AG09319 (cell line): Measurements from ENCODE around the gene MAPKAPK2.

Source experiments
- DNase-seq: peaks from one replicate; pipeline ENCODE4 v3.0.0-alpha.2; 2010; ENCODE audit warnings: low read depth; ENCODE audit errors: extremely low read depth
- CTCF ChIP-seq: IDR thresholded peaks from 2 replicates; pipeline ENCODE4 v1.5.1; 2011; ENCODE audit warnings: low read depth, mild to moderate bottlenecking, inconsistent platforms, low read length, moderate library complexity

MAPKAPK2 gene

GRCh38 chr1:206705191-206705590 is 20.5 kb downstream of the MAPKAPK2 start:
- TF ChIP-seq CTCF = no peak
- DNase-seq = no peak

- no peak for TF ChIP-seq CTCF
- DNase-seq = no peak
Observed at GRCh38 chr1:206705726-206706297, 21.1 kb downstream of the MAPKAPK2 start.

DNA sequence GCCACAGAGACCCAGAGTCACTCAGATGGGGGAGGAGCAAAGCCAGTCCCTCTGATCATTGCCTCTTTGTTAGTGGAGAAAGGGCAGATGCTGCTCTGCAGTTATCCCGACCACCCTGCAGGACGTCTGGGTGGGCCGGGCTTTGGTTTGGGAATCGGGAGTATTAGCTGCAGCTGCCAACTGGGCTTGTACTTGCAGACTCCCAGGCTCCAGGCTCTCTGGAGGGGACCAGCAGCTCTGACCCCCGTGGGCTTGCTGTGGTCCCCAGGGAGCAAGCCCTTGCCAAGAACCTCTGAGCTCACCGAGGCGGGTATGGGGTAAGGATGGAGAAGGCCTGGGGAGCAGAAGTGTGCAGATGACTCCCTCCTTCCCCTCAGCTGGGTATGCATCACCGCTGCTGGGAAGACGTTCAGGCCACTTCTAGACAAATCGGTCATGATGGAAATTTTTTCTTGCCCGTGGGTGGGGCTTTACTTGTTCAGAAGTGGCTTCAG is 21.6 kb downstream of the MAPKAPK2 start:
- DNase-seq = no peak
- TF ChIP-seq CTCF = no peak

DNA sequence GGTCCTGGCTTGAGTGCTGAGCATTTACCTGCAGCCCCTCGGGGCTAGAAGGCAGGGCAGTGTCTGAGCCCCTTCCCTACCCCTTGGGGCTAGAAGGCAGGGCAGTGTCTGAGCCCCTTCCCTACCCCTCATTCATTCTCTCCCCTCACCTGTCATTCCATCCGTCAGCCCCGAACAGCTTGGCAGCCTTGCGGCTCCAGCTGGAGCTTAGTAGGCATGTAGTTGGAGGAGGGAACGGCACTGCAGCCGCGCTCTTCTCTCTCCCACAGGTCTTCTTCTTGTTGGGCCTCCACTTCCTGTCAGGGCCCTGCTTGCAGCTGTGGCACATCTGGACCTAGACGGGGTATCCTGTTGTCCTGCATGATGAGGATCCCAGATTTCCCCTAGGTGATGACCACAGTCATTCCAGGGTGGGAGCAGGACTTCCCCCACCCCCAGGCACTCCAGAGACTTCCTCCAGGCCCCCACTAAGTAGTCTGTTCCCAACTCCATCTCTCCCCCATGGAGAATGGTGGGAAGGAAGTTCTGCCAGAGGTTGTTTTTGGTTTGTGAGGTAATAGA is 22.2 kb downstream of the MAPKAPK2 start:
- no peak for DNase-seq
- no peak for TF ChIP-seq CTCF

DNA sequence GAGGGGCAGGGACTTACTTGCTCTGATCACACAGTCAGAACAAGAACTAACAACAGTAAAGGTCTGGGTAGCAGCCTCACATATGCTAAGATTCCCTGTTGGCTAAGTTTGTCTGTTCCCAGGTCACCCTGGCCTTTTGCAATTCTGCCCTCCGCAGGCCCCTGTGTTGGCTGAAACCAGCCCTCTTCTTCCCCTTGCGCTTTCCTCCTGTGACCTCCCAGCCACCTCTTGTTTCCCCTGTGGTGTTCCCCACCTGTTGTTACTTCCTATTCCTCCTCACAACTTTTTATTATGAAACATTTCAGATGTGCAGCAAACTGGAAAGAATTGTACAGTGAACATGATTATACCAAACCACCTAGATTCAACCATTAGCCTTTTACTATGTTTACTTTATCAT is 23.4 kb downstream of the MAPKAPK2 start:
- no peak for TF ChIP-seq CTCF
- DNase-seq = no peak

DNA sequence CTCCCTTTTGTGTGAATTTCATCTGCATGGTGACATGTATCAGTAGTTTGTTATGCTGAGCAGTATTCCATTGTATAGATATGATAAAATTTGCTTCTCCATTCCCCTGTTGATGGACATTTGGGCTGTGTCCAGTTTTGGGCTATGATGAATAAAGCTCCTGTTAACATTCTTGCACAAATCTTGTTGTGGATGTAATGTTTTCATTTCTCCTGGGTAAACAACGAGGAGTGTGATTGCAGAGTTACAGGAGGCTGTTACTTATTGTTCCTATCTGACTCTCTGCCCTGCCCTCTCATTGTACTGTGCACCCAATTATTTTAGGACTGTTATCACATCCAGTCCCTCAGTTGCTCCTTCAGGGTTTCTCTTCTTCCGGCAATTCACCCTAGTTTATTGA is 24.2 kb downstream of the MAPKAPK2 start:
- TF ChIP-seq CTCF = no peak
- DNase-seq = no peak

DNA sequence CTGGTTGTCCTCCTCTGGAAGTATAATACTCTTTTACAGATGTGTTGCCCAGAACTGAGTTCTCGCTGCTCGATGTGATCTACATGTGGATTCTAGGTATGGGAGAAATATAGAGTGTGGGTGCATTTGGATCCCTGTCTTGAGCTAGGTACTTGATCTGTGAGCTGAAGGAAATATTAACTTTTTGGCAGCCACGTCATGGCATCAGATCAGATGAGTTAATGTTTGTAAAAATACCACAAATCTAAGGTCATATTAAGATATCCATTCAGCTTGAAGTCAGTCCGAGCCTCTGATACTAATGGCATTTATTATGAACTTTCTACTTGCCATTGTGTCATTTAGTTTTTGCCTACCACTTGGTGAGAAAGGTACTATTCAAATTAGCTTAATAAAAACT is 24.6 kb downstream of the MAPKAPK2 start:
- TF ChIP-seq CTCF = no peak
- no peak for DNase-seq
